ENCODE results near the gene JMJD6. TPM values are rescaled to one million over a fixed set of nuclear protein-coding genes. Genes with fewer than 3 reads are reported as not detected.

The JMJD6 gene
- total RNA-seq, 1 experiment from 2014 or later, result 16.2 TPM

DNA sequence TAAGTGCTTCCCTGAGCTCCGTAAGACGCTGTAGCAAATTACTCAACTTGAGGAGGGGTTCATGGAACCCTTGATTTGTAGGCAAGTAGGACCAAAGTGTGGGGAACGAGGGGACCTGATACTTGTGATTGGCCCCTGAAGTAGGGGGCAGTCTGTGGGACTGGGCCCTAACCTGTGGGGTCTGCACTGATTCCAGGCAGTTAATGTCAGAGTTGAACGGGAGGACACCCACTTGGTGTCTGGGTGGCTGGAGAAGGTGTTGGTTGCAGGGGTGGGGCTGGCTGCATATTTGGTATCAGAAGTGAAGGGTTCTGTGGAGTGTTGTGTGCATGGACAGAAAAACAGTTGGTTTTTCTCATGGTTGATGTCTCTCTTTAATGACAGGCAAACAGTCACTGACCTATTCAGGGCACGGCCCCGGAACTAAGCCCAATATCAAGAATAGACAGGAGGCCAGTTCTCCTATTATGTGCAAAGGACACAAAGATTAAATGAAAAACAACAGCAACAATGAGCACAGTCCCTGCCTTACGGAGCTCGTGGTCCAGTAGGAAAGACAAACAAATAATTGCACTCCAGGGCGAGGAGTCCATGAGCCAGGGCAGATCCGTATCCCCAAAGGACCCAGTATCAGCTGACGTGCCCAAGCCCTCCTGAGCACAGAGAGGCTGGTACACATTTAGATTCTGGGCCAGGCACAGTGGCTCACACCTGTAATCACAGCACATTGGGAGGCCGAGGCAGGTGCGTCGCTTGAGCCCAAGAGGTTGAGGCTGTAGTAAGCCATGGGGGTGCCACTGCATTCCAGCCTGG, 34.8 kb downstream of the JMJD6 start:
- H3K4me1 ChIP-seq (ENCODE audit: low read length), result no peaks in the 10 kb centered on the region
- no peaks in the 10 kb centered on the region for H3K9me2 ChIP-seq (replicated peaks; ENCODE audit: insufficient read depth, low read length)
- no peaks in the 10 kb centered on the region for H3K79me2 ChIP-seq (ENCODE audit: low read length)
- H3K9me3 ChIP-seq (ENCODE audit: low read length), result no peaks in the 10 kb centered on the region
- no peak overlapping the region for H2AFZ ChIP-seq (ENCODE audit: low read length)
- H3K4me2 ChIP-seq (ENCODE audit: low read depth, low read length, poor library complexity, severe bottlenecking), result no peak overlapping the region
- no peaks in the 10 kb centered on the region for H4K20me1 ChIP-seq (ENCODE audit: insufficient read depth, low read depth, low read length)
- H3K27me3 ChIP-seq (ENCODE audit: low read length), result no peaks in the 10 kb centered on the region
- no peaks in the 10 kb centered on the region for H3K36me3 ChIP-seq (ENCODE audit: insufficient read depth, low read length)
- no peak for DNase-seq
- H3K4me3 ChIP-seq (ENCODE audit: low read length), result no peak overlapping the region
- no peak overlapping the region for H3K9ac ChIP-seq (ENCODE audit: low read length)
- H3K27ac ChIP-seq (ENCODE audit: low read length), result no peak overlapping the region

DNA sequence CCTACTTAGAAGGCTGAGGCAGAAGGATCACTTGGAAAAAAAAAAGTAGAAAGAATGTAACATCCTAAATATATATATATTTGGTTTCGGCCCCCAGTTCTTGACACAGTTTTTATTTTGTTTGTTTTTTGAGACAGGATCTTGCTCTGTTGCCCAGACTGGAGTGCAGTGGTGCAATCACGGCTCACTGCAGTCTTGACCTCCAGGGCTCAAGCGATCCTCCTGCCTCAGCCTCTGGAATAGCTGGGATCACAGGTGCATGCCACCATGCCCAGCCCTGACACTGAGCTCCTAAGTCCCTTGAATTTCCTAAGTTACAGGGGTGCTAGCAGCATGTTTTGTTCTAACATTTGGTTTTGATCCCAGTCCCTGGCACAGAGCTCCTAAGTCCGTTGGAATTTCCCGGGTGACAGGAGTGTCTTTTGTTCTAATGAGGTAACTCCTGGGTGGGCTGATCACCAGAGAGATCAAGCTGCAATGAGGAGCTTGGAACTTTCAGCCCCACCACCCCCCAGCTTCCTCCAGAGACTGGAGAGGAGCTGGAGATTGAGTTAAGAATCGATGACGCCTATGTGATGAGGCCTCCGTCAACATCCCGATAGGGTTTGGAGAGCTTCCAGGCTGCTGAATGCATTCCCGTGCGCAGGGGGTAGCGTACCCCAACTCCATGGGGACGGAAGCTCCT, 35.7 kb downstream of the JMJD6 start:
- no peaks in the 10 kb centered on the region for H3K9me2 ChIP-seq (replicated peaks; ENCODE audit: insufficient read depth, low read length)
- H3K27ac ChIP-seq (ENCODE audit: low read length), result no peak overlapping the region
- no peak overlapping the region for H2AFZ ChIP-seq (ENCODE audit: low read length)

DNA sequence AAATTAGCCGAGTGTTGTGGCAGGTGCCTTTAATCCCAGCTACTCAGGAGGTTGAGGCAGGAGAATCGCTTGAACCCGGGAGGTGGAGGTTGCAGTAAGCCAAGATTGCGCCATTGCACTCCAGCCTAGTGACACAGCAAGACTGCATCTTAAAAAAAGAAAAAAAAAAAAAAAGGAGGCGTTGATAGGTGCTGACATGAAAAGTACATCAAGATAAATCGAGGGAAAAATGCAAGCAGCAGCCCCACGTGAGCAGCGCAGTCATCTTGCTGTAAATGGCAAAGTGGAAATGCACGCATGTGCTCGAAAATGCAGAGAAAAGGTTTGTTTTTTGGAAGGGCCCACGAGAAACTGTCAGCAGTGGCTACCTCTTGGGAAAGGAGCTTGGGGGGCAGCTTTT, 36.5 kb downstream of the JMJD6 start:
- Histone ChIP-seq H3K4me3 (ENCODE audit: low read length) (no peak overlapping the region), H3K4me2 (ENCODE audit: low read depth, low read length, poor library complexity, severe bottlenecking) (no peak overlapping the region), H3K4me1 (ENCODE audit: low read length) (no peaks in the 10 kb centered on the region), H2AFZ (ENCODE audit: low read length) (no peak overlapping the region), H3K9ac (ENCODE audit: low read length) (no peak overlapping the region), H3K9me3 (ENCODE audit: low read length) (no peaks in the 10 kb centered on the region), H3K27ac (ENCODE audit: low read length) (no peak overlapping the region), H3K9me2 (replicated peaks; ENCODE audit: insufficient read depth, low read length) (no peaks in the 10 kb centered on the region), H3K36me3 (ENCODE audit: insufficient read depth, low read length) (no peaks in the 10 kb centered on the region), H3K27me3 (ENCODE audit: low read length) (no peaks in the 10 kb centered on the region), H4K20me1 (ENCODE audit: insufficient read depth, low read depth, low read length) (no peaks in the 10 kb centered on the region), H3K79me2 (ENCODE audit: low read length) (no peaks in the 10 kb centered on the region)
- no peak for DNase-seq

More for the DNA sequence above, 35.7 kb downstream of the JMJD6 start:
- no peaks in the 10 kb centered on the region for H4K20me1 ChIP-seq (ENCODE audit: insufficient read depth, low read depth, low read length)
- H3K27me3 ChIP-seq (ENCODE audit: low read length), result no peaks in the 10 kb centered on the region
- no peak overlapping the region for H3K4me3 ChIP-seq (ENCODE audit: low read length)
- H3K4me1 ChIP-seq (ENCODE audit: low read length), result no peaks in the 10 kb centered on the region
- H3K9me3 ChIP-seq (ENCODE audit: low read length), result no peaks in the 10 kb centered on the region
- H3K9ac ChIP-seq (ENCODE audit: low read length), result no peak overlapping the region
- DNase-seq, result no peak
- H3K4me2 ChIP-seq (ENCODE audit: low read depth, low read length, poor library complexity, severe bottlenecking), result no peak overlapping the region
- H3K36me3 ChIP-seq (ENCODE audit: insufficient read depth, low read length), result no peaks in the 10 kb centered on the region
- H3K79me2 ChIP-seq (ENCODE audit: low read length), result no peaks in the 10 kb centered on the region

DNA sequence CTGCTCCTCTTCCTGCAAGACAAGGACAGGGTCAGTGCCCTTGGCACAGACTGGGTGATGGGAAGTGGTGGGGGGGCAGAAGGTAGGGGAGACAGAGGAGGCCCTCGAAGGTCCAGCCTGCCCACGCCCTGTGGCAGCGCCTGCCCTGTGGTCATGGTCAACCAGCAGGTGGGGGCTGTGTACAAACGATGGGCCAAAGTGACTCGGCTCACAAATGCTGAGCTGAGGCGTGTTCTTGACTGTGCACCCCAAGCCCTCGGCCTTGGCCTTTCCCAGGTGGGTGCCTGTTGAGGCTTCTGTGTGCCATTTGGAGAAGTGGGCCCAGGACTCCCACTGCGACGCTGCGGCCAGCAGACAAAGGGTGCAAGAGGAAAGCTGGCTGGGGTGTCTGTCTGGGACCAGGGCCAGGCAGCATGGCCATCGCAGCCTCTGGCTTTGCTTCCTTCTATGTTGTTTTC, 38.2 kb downstream of the JMJD6 start:
- Histone ChIP-seq H3K27ac (ENCODE audit: low read length) (no peak overlapping the region), H3K79me2 (ENCODE audit: low read length) (no peaks in the 10 kb centered on the region), H3K9ac (ENCODE audit: low read length) (no peak overlapping the region), H3K9me3 (ENCODE audit: low read length) (no peaks in the 10 kb centered on the region), H3K4me3 (ENCODE audit: low read length) (no peak overlapping the region), H3K4me1 (ENCODE audit: low read length) (no peaks in the 10 kb centered on the region), H2AFZ (ENCODE audit: low read length) (no peak overlapping the region), H3K36me3 (ENCODE audit: insufficient read depth, low read length) (no peaks in the 10 kb centered on the region), H4K20me1 (ENCODE audit: insufficient read depth, low read depth, low read length) (no peaks in the 10 kb centered on the region), H3K27me3 (ENCODE audit: low read length) (no peaks in the 10 kb centered on the region), H3K4me2 (ENCODE audit: low read depth, low read length, poor library complexity, severe bottlenecking) (no peak overlapping the region), H3K9me2 (replicated peaks; ENCODE audit: insufficient read depth, low read length) (no peaks in the 10 kb centered on the region)
- no peak for DNase-seq

DNA sequence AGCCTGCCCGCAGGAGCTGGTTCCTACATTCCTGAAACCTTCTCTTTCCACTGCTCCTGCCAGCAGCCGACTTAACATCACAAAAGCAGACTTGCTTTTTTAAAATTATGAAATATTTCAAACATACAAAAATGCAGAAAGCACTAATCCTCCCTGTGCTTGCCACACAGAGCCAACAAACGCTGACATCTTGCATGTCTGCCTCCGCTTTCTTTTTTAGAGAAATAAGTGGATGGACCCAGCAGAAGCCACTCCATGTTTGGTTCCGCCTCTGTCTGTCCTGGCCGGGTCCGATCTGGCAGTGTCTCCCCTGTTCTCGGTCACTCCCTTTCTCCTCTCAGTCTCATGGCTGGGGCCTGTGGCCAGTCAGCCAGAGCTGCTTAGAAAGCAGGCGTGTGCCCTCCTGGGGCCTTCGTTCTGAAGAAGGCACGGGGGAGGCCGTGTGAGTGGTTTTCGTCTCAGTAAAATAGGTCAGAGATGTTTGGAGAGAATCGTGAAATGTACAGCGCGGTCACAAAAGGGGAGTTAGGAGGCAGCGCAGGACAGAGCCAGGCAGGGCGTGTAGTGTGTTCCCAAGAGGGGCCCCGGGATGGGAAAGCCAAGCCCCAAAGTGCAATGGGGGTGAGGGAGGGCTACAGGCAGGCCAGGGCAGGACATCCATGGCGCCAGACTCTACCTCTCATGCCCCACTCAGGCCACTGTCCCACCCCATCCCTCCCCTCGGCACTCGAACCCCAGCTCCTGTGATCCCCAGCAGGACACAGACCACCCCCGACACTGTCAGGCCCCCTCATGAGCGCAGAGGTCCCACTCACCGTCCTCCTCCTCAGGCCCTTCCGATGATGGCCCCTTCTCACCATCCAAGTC, 38.9 kb downstream of the JMJD6 start:
- Histone ChIP-seq H3K9me3 (ENCODE audit: low read length) (no peaks in the 10 kb centered on the region), H3K4me1 (ENCODE audit: low read length) (no peaks in the 10 kb centered on the region), H3K27ac (ENCODE audit: low read length) (no peak overlapping the region), H3K9me2 (replicated peaks; ENCODE audit: insufficient read depth, low read length) (no peaks in the 10 kb centered on the region), H3K27me3 (ENCODE audit: low read length) (no peaks in the 10 kb centered on the region), H3K9ac (ENCODE audit: low read length) (no peak overlapping the region), H3K4me3 (ENCODE audit: low read length) (no peak overlapping the region), H3K79me2 (ENCODE audit: low read length) (no peaks in the 10 kb centered on the region), H3K36me3 (ENCODE audit: insufficient read depth, low read length) (no peaks in the 10 kb centered on the region), H3K4me2 (ENCODE audit: low read depth, low read length, poor library complexity, severe bottlenecking) (no peak overlapping the region), H2AFZ (ENCODE audit: low read length) (no peak overlapping the region), H4K20me1 (ENCODE audit: insufficient read depth, low read depth, low read length) (no peaks in the 10 kb centered on the region)
- DNase-seq, result no peak

DNA sequence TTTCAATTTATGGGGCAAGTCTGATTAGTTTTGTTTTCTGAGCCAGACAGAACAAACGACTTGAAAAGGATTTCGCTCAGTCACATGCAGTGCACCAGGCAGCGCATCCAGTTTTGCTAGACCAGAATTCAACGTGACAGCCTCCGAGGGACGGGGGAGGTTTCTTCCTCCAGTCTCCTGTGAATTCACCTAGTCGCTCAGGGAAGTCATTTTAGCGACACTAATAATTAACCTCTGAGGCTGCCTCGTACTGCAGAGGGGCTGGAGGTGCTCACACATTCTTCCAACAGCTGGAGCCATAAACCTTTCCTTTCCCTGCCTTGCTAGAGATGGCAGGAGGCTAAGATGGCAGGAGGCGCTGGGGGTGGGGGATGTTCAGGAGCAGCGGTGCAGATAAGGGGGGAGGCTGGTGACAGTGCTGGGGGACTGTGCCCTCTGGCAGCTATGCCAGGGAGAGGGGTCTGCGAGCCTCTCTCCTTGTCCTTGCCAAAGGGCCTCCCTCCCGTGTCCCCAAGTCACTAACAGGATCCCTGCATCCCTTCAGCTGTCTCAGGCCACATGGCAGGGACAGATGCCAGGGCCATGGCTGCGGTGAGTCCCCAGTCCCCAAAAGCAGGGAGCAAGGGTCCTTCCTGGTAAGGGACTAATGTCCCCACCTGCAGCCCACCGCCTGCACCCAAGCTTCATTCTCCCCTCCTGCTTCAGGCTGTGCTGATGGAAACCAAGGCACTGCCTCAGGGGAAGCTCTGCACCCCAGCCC, 39.7 kb downstream of the JMJD6 start:
- Histone ChIP-seq H3K9ac (ENCODE audit: low read length) (no peak overlapping the region), H2AFZ (ENCODE audit: low read length) (no peak overlapping the region), H3K36me3 (ENCODE audit: insufficient read depth, low read length) (no peaks in the 10 kb centered on the region), H3K4me2 (ENCODE audit: low read depth, low read length, poor library complexity, severe bottlenecking) (no peak overlapping the region), H4K20me1 (ENCODE audit: insufficient read depth, low read depth, low read length) (no peaks in the 10 kb centered on the region), H3K27me3 (ENCODE audit: low read length) (no peaks in the 10 kb centered on the region), H3K27ac (ENCODE audit: low read length) (no peak overlapping the region), H3K4me3 (ENCODE audit: low read length) (no peak overlapping the region), H3K9me3 (ENCODE audit: low read length) (no peaks in the 10 kb centered on the region), H3K79me2 (ENCODE audit: low read length) (no peaks in the 10 kb centered on the region), H3K4me1 (ENCODE audit: low read length) (no peaks in the 10 kb centered on the region), H3K9me2 (replicated peaks; ENCODE audit: insufficient read depth, low read length) (no peaks in the 10 kb centered on the region)
- no peak for DNase-seq

DNA sequence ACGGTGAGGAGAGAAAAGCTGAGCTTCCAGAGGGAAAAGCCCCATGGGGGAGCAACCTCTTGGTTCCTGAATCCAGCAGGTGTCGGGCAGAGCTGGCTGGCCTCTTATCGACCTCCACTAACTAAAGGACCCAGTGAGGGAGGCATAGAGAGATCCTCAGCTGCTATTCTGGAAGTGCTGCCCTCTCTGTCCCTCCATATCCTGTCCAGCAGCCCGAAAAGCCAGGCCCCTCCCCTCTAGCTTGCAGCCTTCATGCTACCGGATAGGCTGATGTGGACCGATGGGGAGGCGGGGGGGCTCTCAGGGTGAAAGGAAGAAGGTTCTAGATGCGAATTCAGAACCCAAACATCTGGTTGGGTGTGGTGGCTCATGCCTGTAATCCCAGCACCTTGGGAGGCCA, 40.6 kb downstream of the JMJD6 start:
- Histone ChIP-seq H3K27me3 (ENCODE audit: low read length) (no peaks in the 10 kb centered on the region), H3K36me3 (ENCODE audit: insufficient read depth, low read length) (no peaks in the 10 kb centered on the region), H3K4me2 (ENCODE audit: low read depth, low read length, poor library complexity, severe bottlenecking) (no peak overlapping the region), H3K79me2 (ENCODE audit: low read length) (no peaks in the 10 kb centered on the region), H2AFZ (ENCODE audit: low read length) (no peak overlapping the region), H3K4me3 (ENCODE audit: low read length) (no peak overlapping the region), H3K4me1 (ENCODE audit: low read length) (no peaks in the 10 kb centered on the region), H4K20me1 (ENCODE audit: insufficient read depth, low read depth, low read length) (no peaks in the 10 kb centered on the region), H3K9ac (ENCODE audit: low read length) (no peak overlapping the region), H3K27ac (ENCODE audit: low read length) (no peak overlapping the region), H3K9me3 (ENCODE audit: low read length) (no peaks in the 10 kb centered on the region), H3K9me2 (replicated peaks; ENCODE audit: insufficient read depth, low read length) (no peaks in the 10 kb centered on the region)
- no peak for DNase-seq

Measured in Karpas-422 (cell line).